Stimulated activated naive CD4-positive, alpha-beta T cell treated with Interleukin-2 at 50 U/mL for 16 hours (primary cell): Measurements from ENCODE around the gene SYNPR.
"Not testable (repeated sequence)": the region's sequence is repeated elsewhere in the genome, so short reads cannot be mapped to it uniquely, and the experiment has no call there.

Experiments used
- DNase-seq: peaks from one replicate; lab custom pipeline; 2025; lab: John Stamatoyannopoulos, UW

SYNPR gene

DNA sequence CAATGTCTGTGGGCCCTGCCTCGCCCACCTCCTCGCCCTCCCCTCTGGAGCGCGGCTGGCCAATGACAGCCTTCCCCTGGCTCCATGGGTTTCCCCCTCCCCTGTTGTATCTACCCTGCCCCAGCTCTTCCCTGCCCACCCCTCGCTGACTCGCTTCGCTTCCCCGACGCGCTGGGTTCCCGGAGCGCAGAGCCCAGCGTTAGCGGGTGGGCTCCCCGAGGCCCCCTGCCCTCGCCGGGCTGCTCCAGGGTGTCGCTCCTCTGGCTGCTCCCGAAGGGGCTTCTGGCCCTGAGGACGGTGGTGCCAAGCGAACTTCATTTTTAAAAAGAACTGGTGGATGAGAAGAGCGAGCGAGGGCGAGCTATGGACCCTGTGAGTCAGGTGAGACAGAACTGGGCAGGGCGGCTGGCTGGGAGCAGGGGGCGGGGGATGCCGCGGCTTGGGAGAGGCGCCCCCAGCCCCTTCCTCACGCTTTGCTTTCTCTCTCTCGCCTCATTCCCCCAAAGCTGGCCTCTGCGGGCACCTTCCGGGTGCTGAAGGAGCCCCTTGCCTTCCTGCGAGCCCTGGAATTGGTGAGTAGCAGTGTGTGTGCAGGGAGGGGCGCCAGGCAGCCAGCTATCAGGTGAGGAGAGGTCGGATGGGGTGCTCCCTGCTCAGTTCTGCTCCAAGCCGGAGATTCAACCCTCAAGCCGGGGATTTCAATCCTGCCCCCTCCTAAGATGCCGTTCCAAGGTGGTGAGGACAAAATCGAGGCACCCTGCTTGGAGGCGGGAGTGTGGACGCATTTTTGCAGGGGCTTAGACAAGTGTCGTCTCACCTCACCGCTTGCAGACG is at the start of gene SYNPR:
Gene SYNPR, plus strand, starts transcription at position 138 of the 834 bp plus-strand sequence.
- DNase-seq = no peak

DNA sequence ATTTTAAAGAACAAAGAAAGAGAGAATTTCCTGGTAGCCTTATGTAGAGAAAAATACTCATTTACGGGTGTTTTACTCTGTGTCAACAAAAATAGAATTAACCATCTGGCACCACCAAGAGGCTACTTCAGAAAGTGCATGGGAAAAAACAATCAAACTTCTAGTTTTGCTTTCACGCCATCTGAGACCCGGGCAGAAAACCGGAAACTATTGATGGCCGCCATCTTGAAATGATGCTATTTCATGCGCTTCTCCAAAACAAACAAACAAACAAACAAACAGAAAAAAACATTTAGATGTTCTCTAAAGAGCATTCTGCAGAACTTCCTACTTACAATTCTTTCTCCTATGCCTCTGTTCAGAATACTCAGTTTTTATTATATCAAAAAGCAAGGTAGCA is 49.4 kb upstream of the SYNPR start:
- DNase-seq = no peak

DNA sequence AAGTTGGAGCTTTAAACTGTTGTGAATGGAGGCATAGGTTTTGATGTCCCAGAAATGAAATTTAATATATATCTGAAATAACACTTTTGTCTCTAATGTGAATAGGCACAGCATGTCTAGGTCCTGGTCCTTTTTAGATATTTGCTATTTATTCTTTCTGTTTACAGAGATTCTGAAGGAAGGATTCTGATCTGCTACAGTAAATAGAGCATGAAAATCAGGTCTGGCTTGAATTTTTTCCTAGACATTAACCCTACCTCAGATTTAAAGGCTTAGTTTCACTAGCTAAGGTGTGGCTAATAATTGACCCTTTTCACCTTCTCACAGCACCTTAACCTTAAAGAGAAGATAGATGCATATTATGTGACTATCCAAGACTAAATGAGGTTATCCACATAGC is 48.0 kb upstream of the SYNPR start:
- no peak for DNase-seq

DNA sequence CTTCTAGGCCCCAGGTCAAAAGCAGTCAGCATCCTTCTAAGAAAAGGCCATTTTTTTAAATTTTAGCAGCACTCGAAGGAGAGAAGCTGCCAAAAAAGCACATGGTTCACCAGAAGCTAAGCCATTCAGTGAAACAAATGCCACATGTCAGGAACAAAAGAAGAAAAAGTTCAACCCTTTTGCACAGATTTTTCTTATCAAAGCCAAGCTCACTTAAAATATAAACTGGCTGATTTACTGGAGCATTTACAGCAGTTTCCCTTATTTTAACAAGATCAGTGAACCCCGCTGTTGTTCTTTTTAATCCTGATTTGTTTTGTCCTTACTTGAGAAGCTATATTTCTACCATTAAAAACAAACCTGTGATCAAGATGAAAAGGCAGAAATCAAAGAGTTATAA is 46.5 kb upstream of the SYNPR start:
- no peak for DNase-seq

DNA sequence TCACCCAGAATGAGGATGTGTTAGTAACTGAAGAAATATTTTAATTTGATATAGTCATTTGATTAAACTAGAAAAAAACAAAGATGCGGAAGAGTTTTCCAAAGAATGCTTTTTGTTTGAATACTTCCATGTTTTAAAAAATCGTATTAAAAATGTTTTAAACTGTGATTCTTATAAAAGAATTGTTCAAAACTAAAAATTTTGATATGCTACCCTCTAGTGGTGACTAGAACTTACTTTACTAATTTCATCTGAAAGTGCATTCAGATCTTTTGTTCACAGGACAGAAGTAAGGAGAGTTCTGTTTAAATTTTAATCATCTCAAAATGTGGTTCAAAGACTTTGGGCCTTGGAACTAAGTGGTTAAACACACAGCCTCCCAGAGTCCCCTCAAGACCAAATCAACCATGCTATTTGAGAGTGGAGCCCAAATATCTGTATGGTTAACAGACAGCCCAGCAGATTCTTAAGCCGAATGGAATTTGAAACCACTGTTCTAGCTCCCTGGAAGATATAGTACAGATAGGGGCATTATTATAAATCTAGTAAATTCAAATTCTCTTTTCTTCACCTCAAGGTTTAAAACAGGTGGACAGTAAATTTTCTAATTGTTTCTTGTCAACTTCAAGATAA is 45.2 kb upstream of the SYNPR start:
- no peak for DNase-seq

DNA sequence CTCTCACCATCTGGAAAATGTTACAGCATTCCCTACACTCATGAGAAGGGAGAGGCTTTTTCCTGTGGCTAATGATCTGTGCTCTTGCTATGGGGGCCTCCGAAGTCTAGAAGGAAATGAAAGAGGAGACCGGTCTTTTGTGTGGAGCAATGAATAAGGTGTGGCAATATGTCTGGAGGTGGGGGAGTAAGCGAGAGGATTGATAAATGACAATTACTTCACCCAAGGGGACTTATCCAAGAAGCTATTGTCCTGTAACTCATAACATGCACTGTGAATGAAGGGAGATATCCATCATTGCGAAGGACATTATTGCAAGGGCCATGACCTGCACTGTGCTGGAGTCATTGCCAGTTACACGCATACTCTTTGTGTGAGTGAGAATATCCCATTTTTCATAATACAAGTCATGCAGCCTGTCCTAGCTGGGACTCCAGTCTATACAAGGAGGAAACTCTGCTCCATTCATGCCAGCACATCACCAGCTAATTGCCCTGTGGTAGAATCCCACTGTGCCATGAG is 37.7 kb upstream of the SYNPR start:
- DNase-seq = no peak

DNA sequence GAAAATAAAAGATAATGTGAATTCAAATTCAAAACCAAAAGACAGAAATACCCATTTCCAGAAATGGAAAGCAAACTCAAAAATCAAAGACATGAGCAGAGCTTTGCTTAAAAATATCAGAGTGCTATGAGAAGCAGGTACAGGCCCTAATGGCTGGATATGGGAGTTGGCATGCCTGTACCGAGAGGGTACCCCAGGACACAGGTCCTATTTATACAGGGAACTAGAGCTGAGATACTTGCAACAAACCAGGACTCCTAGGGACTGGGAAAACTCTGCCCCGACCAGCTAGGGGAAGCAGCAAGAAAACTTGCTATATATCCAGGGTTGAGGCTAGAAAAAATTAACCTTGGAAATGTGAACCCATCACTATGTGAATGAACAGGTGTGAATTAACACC is 36.0 kb upstream of the SYNPR start:
- DNase-seq = no peak

DNA sequence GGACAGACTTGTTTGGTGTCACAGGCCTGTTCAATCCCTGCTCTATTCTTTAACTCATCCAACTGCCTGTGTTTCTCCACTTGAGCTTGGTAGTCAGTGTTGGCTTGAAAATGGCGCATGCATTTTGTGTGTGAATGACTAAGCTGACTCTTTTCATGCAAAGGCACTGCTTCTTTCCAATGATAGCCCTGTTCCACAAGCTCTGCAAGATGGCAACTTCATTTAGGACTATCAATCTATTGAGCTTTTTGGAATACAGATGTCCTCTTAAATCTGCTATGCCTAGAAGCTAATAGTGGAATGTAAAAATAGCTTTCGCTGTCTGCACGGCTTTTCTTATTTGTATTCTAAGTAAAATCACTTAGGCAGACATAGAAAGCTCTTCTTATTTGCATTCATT is 33.6 kb upstream of the SYNPR start:
- DNase-seq = no peak

DNA sequence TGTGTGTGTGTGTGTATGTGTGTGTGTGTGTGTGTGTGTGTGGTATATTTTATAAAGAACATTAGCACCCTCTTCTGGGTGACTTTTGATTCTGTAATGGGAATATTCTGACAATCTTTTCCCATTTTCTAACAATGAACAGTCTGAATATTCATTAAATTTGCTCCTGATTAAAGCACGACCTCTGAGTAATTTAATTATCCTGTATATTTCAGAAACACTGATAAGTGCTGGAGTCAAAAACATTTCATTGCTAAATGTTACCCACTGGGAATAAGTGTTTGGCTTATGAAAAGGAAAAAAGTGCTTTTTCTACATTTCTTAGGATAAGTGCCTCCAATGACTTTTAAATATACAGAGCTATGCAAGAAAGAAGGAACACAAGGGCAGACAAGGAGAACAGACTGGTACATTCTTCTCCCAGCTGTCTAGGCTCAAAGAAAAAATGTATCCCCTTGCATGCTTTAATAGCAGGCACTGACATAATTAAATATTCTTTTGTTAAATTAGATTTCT is 32.3 kb upstream of the SYNPR start:
- DNase-seq = no peak

DNA sequence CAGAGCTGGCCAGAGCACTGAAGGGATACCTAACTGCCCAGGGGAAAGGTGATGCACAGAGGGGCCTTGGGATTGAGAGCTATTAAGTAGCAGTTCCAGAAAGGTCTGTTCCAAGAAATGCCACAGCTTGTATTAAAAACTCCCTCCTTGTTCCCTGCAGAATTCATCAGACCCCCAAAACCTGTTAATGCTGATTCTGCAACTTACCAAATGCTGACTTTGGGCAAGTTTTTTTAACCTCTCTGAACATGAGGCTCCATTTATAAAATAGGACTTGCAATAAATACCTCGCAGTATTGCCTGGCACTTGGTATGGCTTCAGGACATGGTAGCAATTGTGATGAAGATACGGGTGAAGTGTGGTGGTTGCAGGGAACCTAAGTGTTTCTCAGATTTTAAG is 30.1 kb upstream of the SYNPR start:
- no peak for DNase-seq

DNA sequence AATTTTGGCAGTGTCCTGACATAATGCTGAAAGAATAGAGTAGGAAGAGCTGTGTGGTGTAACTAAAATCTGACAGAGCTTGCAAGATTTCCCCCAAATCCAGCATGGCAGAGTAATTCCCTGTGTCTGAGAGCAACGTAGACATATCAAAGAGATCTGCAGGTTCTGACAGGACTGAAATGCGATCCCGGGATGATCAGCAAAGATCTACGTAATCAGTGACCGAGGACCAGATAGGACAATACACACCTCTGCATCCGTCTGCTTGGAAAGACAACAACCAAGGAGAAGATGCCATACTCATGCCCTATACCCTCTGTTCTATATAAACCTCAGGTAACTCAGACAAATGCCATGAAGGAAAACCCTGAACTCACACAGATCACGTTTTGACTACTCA is 26.6 kb upstream of the SYNPR start:
- DNase-seq = no peak

DNA sequence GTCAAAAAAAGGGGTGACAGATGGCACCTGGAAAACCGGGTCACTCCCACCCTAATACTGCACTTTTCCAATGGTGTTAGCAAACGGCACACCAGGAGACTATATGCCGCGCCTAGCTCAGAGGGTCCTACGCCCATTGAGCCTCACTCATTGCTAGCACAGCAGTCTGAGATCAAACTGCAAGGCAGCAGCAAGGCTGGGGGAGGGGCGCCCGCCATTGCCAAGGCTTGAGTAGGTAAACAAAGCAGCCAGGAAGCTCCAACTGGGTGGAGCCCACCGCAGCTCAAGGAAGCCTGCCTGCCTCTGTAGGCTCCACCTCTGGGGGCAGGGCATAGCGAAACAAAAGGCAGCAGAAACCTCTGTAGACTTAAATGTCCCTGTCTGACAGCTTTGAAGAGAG is 22.3 kb upstream of the SYNPR start:
- DNase-seq = not testable (repeated sequence)

DNA sequence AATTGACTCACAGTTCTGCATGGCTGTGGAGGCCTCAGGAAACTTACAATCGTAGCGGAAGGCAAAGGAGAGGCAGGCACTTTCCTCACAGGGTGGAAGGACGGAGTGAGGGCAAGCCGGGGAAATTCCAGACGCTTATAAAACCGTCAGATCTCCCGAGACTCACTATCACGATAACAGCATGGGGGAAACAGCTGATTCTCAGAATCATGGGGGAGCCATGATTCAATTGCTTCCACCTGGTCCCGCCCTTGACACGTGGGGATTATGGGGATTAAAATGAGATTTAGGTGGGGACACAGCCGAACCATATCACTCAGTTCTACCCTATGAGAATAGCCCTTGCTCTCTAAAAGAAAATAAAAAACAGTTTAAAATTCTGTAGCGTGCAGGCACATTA is 13.4 kb upstream of the SYNPR start:
- DNase-seq = no peak

DNA sequence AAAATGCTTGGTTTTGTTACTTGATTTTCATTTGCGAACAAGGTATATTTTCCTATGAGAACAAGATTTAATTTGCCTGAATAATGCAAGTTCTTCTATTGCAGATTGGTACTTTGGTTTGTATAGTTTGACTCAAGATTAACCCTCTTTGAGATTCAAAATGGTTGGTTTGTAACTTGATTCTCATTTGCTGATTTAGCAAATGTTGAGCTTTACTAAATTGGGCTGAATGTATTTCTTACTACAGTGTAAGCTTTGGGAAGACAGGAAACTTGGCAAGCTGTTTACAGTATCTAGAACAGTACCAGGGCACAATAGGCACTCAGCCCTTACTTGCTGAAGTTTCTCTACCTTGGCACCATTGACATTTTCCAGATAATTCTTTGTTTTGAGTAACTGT is 3.7 kb upstream of the SYNPR start:
- no peak for DNase-seq

DNA sequence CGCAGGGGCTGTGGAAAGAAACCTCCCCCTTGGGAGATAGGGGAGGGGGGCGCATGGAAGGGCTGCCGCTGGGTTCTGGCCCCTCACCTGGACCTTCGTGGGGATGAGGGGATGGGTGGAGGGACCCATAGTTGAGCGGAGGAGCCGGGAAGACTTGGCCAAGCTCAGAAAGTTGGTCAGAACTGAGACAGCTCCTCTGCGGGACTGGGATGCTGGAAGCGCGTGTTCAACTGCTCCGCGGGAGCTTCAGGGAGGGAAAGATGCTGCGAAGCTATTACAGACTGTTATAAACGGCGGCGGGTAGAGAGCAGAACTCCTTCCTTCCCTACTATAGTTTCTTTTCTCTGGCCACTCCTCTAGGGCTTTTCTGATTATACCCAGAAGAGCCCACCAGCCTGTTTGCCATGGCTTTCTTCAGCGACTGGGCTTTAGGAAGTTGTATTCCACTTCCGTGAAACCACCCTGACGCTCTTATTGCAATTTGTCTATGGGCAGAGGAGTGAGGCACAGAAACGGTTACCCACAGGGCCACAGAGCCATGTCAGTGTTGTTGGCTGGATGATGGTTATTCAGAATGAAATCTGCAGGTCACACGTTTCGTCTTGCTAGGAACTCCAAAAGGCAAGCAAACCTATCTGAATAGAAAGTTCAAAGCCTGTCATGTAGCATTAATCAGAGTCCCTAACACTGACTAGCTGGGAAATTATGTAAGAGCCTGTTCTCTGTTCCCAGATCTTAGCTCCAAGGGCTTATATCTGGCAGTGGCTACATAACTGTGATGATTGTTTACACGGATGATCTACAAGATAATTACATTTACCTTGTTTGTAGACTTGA is 1.1 kb downstream of the SYNPR start:
- DNase-seq = no peak

DNA sequence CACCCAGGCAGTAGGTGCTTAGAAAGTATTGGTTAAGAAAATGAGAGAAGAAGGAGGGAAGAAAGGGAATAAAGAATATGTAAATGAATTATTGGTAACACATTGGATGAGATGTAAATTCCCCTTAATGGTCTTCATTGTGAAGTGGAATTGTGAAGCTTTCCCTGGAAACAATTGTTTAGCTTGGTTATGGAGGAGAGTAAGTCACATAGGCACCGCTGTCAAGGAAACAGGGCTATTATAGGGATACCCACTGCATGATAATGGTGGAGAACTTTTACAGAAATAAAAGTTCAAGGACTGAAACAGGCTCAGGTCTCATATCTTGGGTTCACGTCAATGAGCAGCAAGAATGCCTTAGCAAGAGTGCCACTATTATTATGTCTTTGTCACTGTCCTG is 9.5 kb downstream of the SYNPR start:
- no peak for DNase-seq

DNA sequence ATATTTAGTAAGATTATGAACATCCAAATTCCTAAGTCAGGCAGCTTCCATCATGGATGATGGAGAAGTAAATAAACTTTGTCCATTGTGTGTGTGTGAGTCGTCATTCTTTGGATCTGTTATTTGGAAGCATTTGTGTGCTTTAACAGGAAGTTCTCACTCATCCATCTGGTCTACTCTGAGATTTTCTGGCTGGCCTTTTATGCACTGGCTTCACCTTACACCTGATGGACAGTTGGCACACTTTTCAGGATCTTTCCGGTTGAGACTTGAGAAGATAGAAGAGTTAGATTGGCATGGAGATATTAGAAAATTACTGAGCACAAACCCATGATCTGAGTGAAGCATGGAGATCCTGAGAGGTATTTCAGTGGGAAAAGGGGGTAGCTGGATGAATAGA is 12.6 kb downstream of the SYNPR start:
- DNase-seq = no peak

DNA sequence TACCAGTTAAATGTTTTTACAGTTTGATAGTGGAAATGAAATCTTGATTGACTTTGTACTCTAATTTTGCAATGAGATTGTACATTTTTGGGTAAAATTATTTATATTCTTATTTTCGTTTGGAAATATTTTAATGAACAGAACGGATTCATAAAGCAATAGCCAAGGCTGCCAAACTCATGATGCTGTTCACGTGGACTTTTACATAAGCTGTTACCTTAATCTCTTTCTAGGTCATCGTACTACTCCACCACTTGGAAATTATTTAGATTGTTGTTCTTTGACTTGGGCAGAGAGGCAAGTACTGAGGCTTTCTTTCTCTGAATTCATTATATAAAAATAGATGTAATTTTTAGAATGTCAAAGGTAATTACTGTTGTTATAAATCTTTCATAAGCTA is 16.2 kb downstream of the SYNPR start:
- DNase-seq = no peak

DNA sequence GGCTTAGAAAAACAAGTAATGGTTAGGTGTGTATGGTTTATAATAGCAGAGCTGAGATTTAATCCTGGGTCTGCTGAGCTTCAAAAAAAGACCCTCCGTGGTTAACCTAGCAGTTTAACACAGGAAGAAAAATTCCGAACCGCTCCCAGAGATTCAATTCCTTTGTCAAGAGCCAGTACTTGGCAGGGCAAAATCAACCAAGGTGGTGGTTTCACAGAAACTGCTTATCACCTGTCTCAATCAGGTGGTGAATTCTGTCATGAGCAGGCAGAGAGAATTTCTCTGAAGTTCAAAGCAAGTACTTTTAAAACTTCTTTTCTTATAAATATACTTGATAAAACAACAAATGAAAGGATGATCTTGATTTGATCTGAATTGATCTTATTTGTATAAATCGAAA is 17.2 kb downstream of the SYNPR start:
- DNase-seq = no peak

DNA sequence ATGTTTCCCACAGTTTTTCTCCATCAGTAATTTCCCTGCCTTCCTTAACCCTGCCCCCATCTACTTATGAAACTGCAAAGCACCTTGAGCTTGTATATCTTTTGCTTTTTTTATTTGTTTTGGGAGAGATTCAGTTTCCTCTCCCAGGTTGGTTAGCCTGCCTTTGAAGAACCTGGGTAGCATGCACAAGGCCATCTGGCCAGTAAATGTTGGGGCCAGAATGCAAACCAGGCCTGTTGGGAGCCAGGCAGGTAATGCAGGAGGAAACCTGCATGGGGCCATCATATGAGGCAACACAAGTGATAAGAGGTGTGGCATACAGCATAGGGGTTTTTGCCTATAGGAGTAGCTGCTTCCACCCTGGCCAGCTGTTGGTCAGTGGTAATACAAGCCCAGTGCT is 17.7 kb downstream of the SYNPR start:
- DNase-seq = no peak

DNA sequence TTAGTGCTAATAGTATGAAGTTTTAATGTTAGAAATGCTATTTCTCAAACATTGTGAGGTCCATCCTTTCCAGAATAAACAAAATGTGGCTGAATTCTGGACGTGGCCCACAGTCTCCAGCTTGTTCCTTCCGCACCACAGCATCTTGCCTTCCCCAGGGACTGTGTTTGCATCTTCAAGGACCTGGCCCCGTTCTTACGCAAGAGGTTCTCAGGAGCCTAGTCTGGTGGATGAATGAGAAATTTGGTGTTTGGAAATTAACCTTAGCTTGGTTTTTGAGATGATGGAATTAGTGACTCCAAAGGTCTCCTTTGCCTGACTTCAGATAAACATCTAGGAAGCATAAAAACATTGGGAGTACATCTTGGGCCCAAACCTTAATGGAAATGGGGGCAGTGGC is 18.1 kb downstream of the SYNPR start:
- DNase-seq = no peak

DNA sequence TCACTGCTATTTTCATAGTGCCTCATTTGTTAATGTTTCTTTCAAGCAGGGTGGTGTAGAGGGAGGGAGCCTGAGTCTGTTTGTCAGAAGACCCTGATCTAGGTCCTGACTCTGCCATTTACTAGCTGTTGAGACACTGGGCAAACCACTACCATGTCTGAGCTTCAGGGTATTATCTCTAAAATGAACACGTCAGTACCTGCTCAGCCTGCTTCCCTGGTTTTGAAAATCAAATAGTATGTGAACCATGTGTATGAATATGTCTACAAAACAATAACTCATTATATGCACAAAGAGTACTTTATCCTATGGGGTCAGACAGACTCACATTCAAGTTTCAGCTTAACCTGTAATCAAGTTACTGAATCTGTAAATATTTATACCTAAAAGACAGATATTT is 25.1 kb downstream of the SYNPR start:
- no peak for DNase-seq

DNA sequence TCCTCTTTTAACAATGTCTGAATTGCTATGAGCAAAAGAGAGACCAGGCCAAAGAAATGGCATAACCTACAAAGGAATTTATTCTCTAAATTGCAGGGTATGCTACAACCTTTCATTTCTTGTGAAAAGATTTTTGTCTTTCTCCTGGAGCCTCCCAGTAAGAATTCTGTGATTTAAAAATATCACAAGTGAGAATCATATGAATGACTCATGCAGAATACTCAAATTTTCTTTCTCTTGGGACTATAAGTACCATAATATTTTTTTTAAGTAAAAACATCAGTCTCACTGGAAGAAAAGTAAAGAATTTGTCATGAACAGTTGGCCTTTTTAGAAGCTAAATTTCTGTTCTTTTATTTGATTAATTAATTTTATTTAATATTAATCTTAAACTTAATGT is 26.3 kb downstream of the SYNPR start:
- DNase-seq = no peak
